Panc1 (cell line): Measurements from ENCODE around the gene PGGHG.
"Not testable (repeated sequence)": the region's sequence is repeated elsewhere in the genome, so short reads cannot be mapped to it uniquely, and the experiment has no call there.

ENCODE experiments used
- POLR2AphosphoS5 ChIP-seq: IDR thresholded peaks from 2 replicates; pipeline ENCODE4 v1.6.1; 2012; ENCODE audit warnings: mild to moderate bottlenecking, low read depth, low read length, moderate library complexity
- SIN3A ChIP-seq: IDR thresholded peaks from 2 replicates; pipeline ENCODE4 v1.6.1; 2012; ENCODE audit warnings: low read depth, mild to moderate bottlenecking, low read length, moderate library complexity, borderline replicate concordance; ENCODE audit not compliant: insufficient read depth
- TCF7L2 ChIP-seq: IDR thresholded peaks from 2 replicates; pipeline ENCODE4 v1.6.1; 2011; ENCODE audit warnings: mild to moderate bottlenecking, low read depth, low read length, inconsistent platforms
- TF ChIP-seq, protein P1 (sequence below): fragments of 450-650 bp; IDR thresholded peaks from 2 replicates; pipeline ENCODE4 v1.5.1; 2017; ENCODE audit warnings: mild to moderate bottlenecking
- TF ChIP-seq, protein P2 (sequence below), 2 experiments: IDR thresholded peaks; 2 replicates each; pipeline ENCODE4 v1.6.1; 2011 to 2012; ENCODE audit warnings: low read depth in 2 of 2, control low read depth in 1 of 2, low read length in 1 of 2, mild to moderate bottlenecking in 1 of 2, moderate library complexity in 1 of 2; ENCODE audit not compliant: insufficient read depth in 1 of 2

DNA sequence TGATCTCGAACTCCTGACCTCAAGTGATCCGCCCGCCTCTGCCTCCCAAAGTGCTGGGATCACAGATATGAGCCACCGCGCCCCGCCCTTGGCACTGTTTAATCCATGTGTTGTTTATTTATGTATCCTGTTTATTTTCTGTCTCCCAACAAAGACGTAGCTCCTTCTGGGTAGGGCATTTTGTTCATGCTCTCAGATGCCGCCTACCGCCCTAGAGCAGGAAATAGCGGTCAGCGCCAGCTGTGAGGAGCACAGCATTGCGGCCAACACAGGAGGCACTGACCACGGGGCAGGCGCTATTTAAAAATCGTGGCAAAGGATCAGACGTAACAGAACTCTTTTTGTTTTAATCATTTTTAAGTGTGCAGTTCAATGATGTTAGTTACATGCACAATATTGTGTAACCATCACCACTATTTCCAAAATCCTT, 20.2 kb upstream of the PGGHG start:
- TF ChIP-seq, protein P1, sequence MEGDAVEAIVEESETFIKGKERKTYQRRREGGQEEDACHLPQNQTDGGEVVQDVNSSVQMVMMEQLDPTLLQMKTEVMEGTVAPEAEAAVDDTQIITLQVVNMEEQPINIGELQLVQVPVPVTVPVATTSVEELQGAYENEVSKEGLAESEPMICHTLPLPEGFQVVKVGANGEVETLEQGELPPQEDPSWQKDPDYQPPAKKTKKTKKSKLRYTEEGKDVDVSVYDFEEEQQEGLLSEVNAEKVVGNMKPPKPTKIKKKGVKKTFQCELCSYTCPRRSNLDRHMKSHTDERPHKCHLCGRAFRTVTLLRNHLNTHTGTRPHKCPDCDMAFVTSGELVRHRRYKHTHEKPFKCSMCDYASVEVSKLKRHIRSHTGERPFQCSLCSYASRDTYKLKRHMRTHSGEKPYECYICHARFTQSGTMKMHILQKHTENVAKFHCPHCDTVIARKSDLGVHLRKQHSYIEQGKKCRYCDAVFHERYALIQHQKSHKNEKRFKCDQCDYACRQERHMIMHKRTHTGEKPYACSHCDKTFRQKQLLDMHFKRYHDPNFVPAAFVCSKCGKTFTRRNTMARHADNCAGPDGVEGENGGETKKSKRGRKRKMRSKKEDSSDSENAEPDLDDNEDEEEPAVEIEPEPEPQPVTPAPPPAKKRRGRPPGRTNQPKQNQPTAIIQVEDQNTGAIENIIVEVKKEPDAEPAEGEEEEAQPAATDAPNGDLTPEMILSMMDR = not testable (repeated sequence)
- TF ChIP-seq, protein P2, sequence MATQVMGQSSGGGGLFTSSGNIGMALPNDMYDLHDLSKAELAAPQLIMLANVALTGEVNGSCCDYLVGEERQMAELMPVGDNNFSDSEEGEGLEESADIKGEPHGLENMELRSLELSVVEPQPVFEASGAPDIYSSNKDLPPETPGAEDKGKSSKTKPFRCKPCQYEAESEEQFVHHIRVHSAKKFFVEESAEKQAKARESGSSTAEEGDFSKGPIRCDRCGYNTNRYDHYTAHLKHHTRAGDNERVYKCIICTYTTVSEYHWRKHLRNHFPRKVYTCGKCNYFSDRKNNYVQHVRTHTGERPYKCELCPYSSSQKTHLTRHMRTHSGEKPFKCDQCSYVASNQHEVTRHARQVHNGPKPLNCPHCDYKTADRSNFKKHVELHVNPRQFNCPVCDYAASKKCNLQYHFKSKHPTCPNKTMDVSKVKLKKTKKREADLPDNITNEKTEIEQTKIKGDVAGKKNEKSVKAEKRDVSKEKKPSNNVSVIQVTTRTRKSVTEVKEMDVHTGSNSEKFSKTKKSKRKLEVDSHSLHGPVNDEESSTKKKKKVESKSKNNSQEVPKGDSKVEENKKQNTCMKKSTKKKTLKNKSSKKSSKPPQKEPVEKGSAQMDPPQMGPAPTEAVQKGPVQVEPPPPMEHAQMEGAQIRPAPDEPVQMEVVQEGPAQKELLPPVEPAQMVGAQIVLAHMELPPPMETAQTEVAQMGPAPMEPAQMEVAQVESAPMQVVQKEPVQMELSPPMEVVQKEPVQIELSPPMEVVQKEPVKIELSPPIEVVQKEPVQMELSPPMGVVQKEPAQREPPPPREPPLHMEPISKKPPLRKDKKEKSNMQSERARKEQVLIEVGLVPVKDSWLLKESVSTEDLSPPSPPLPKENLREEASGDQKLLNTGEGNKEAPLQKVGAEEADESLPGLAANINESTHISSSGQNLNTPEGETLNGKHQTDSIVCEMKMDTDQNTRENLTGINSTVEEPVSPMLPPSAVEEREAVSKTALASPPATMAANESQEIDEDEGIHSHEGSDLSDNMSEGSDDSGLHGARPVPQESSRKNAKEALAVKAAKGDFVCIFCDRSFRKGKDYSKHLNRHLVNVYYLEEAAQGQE (IDR thresholded peaks at IDR 0.05; ENCODE audit: insufficient read depth in 1 of 2, low read depth in 2 of 2, low read length in 1 of 2) = not testable (repeated sequence)
- not testable (repeated sequence) for TF ChIP-seq POLR2AphosphoS5
- TF ChIP-seq SIN3A (0 out of 2 replicates have a peak, but pooled peaks have one; percentile 23), TCF7L2 (peak; percentile 38; the same call in 1 of the 2 replicates)
